ENCODE measurements around the gene CCR8. TPM values are rescaled to one million over a fixed set of nuclear protein-coding genes. Genes with fewer than 3 reads are reported as not detected.

CCR8 gene
- total and polyA plus RNA-seq, 2 donors (not counting 1 experiment from before 2014, with no cell fraction given), result not detected

- intact Hi-C loops (cut with micrococcal nuclease), result no loop called here
- no peak overlapping the region for H3K4me2 ChIP-seq (replicated peaks; ENCODE audit: low read depth, low read length, poor library complexity, severe bottlenecking)
Measured at GRCh38 chr3:39372833-39373232, 43.3 kb downstream of the CCR8 start.

More at GRCh38 chr3:39372833-39373232, 43.3 kb downstream of the CCR8 start:
- Histone ChIP-seq H3K9ac (ENCODE audit: low read length) (no peak overlapping the region), H3K36me3 (replicated peaks in 1 of 2; ENCODE audit: control extremely low read depth in 1 of 2, control insufficient read depth in 1 of 2, extremely low read depth in 1 of 2, insufficient read depth in 2 of 2, low read length in 1 of 2) (no peaks in the 10 kb centered on the region), H3K79me2 (ENCODE audit: control insufficient read depth, insufficient read depth, low read length) (no peaks in the 10 kb centered on the region), H4K20me1 (ENCODE audit: control insufficient read depth, insufficient read depth, low read length, poor library complexity, severe bottlenecking) (no peaks in the 10 kb centered on the region), H3K4me1 (ENCODE audit: control insufficient read depth in 2 of 2, insufficient read depth in 2 of 2, low read length in 2 of 2) (no peaks in the 10 kb centered on the region), H3K27me3 (replicated peaks in 1 of 4; ENCODE audit: control extremely low read depth in 1 of 4, control insufficient read depth in 3 of 4, insufficient read depth in 4 of 4, low read length in 3 of 4) (peaks cover 0 to 2% (median 0%) of the 10 kb centered on the region in 4 experiments), H3K4me3 (ENCODE audit: control extremely low read depth in 1 of 5, extremely low read depth in 1 of 5, insufficient read depth in 1 of 5, low read depth in 2 of 5, low read length in 4 of 5) (no peak overlapping the region), H3K27ac (ENCODE audit: low read length in 2 of 2) (no peak overlapping the region), H2AFZ (ENCODE audit: insufficient read depth, low read depth, low read length, poor library complexity, severe bottlenecking) (no peak overlapping the region), H3K9me3 (ENCODE audit: control extremely low read depth in 1 of 3, control insufficient read depth in 2 of 3, insufficient read depth in 1 of 3, low read length in 2 of 3) (no peaks in the 10 kb centered on the region)
- Mint-ChIP-seq H3K4me1 (peaks cover 2% of the 10 kb centered on the region), H3K9me3 (ENCODE audit: insufficient read depth) (no peaks in the 10 kb centered on the region), H3K4me3 (no peak overlapping the region), H3K27ac (no peak overlapping the region), H3K27me3 (no peaks in the 10 kb centered on the region)
- TF ChIP-seq EZH2 (IDR thresholded peaks at IDR 0.05; ENCODE audit: borderline replicate concordance, insufficient read depth, low read depth, low read length, poor library complexity, severe bottlenecking) (no peak), CTCF (IDR thresholded peaks at IDR 0.05) (no peak)
- CTCF ChIA-PET, result interaction anchor here (1.0 to 1.1 kb wide), 2 partner anchors 14 to 851 kb away, joined by 3 to 4 read pairs; no protein-coding TSS in a partner anchor
- POLR2A ChIA-PET, result no interaction called here
- no peak for DNase-seq
- no peak for ATAC-seq (ENCODE audit: low read depth)

Measured in B cell (primary cell).